ENCODE results near the gene CAMKMT.
"Not testable (repeated sequence)": the region's sequence is repeated elsewhere in the genome, so short reads cannot be mapped to it uniquely, and the experiment has no call there.

The CAMKMT gene

GRCh38 chr2:44360749-44361329, 908 bp upstream of the CAMKMT start:
- DNase-seq (ENCODE audit: low spot score): no peak

GRCh38 chr2:44362207-44363015, 664 bp downstream of the CAMKMT start:
- DNase-seq (ENCODE audit: low spot score): peak; percentile 71

GRCh38 chr2:44364604-44365003, 2.9 kb downstream of the CAMKMT start:
- no peak for DNase-seq (ENCODE audit: low spot score)

- no peak for DNase-seq (ENCODE audit: low spot score)
These were observed 5.8 kb downstream of the CAMKMT start for GRCh38 chr2:44367591-44367990.

GRCh38 chr2:44369392-44369791, 7.6 kb downstream of the CAMKMT start:
- DNase-seq (ENCODE audit: low spot score): no peak

GRCh38 chr2:44371445-44371844, 9.7 kb downstream of the CAMKMT start:
- DNase-seq (ENCODE audit: low spot score): no peak

GRCh38 chr2:44372246-44372645, 10.5 kb downstream of the CAMKMT start:
- no peak for DNase-seq (ENCODE audit: low spot score)

GRCh38 chr2:44377486-44377885, 15.7 kb downstream of the CAMKMT start:
- DNase-seq (ENCODE audit: low spot score): no peak

- DNase-seq (ENCODE audit: low spot score): not testable (repeated sequence)
These were observed 23.5 kb downstream of the CAMKMT start for GRCh38 chr2:44385226-44385625.

- no peak for DNase-seq (ENCODE audit: low spot score)
These were observed 27.1 kb downstream of the CAMKMT start for GRCh38 chr2:44388877-44389276.

GRCh38 chr2:44389895-44390294, 28.1 kb downstream of the CAMKMT start:
- DNase-seq (ENCODE audit: low spot score): no peak

- DNase-seq (ENCODE audit: low spot score): no peak
These were observed 30.7 kb downstream of the CAMKMT start for GRCh38 chr2:44392338-44392943.

GRCh38 chr2:44397447-44398175, 35.9 kb downstream of the CAMKMT start:
- no peak for DNase-seq (ENCODE audit: low spot score)

- no peak for DNase-seq (ENCODE audit: low spot score)
These were observed 36.6 kb downstream of the CAMKMT start for GRCh38 chr2:44398243-44398897.

GRCh38 chr2:44420725-44421124, 59.0 kb downstream of the CAMKMT start:
- no peak for DNase-seq (ENCODE audit: low spot score)

- no peak for DNase-seq (ENCODE audit: low spot score)
These were observed 62.5 kb downstream of the CAMKMT start for GRCh38 chr2:44424211-44424610.

GRCh38 chr2:44429034-44429433, 67.3 kb downstream of the CAMKMT start:
- no peak for DNase-seq (ENCODE audit: low spot score)

- DNase-seq (ENCODE audit: low spot score): no peak
These were observed 68.6 kb downstream of the CAMKMT start for GRCh38 chr2:44430342-44430741.

- no peak for DNase-seq (ENCODE audit: low spot score)
These were observed 72.1 kb downstream of the CAMKMT start for GRCh38 chr2:44433895-44434294.

GRCh38 chr2:44441200-44441599, 79.5 kb downstream of the CAMKMT start:
- no peak for DNase-seq (ENCODE audit: low spot score)

- DNase-seq (ENCODE audit: low spot score): no peak
These were observed 80.3 kb downstream of the CAMKMT start for GRCh38 chr2:44442019-44442418.

GRCh38 chr2:44443517-44443916, 81.8 kb downstream of the CAMKMT start:
- no peak for DNase-seq (ENCODE audit: low spot score)

All from left forelimb (tissue), 1 donor.